Breast epithelium (tissue), 3 donors: ENCODE results near the gene FHIT.

Source experiments
- POLR2AphosphoS5 ChIP-seq, 3 donors: sonication (generic); formaldehyde crosslinking; IDR thresholded peaks; one replicate each; pipeline ENCODE4 v1.6.1; 2017; ENCODE audit warnings: antibody characterized with exemption in 3 of 3
- TF ChIP-seq, protein P1 (sequence below), 3 donors: fragments of 450-650 bp; IDR thresholded peaks; one replicate each; pipeline ENCODE4 v1.5.1; 2016 to 2017; ENCODE audit warnings: antibody characterized with exemption in 3 of 3, mild to moderate bottlenecking in 3 of 3, moderate library complexity in 3 of 3

DNA sequence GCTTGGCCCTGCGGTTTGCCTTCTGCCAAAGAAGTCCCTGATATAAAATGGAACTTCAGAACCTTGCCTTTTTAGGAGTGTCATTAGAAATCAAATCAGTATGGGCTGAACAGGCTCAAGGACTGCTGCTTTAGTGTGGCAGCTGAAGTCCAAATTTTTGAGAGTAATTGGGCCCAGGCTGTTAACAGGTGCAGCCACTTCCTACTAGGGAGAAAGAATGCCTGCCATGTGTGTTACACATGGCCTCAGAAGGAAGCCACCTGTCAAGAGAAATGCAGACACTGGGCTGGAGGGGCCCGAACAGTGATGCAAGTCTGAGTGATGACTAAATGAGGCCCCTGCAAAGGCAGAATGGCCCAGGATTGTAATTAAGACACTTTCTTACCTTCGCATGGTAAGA is 1414.7 kb downstream of the FHIT start:
- TF ChIP-seq, protein P1, sequence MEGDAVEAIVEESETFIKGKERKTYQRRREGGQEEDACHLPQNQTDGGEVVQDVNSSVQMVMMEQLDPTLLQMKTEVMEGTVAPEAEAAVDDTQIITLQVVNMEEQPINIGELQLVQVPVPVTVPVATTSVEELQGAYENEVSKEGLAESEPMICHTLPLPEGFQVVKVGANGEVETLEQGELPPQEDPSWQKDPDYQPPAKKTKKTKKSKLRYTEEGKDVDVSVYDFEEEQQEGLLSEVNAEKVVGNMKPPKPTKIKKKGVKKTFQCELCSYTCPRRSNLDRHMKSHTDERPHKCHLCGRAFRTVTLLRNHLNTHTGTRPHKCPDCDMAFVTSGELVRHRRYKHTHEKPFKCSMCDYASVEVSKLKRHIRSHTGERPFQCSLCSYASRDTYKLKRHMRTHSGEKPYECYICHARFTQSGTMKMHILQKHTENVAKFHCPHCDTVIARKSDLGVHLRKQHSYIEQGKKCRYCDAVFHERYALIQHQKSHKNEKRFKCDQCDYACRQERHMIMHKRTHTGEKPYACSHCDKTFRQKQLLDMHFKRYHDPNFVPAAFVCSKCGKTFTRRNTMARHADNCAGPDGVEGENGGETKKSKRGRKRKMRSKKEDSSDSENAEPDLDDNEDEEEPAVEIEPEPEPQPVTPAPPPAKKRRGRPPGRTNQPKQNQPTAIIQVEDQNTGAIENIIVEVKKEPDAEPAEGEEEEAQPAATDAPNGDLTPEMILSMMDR (IDR thresholded peaks at IDR 0.05), result no peak
- TF ChIP-seq POLR2AphosphoS5 (IDR thresholded peaks at IDR 0.05), result no peak
